Right renal pelvis (tissue), 4 donors: ENCODE data around the gene PLB1. TPM values are rescaled to one million over a fixed set of nuclear protein-coding genes. Genes with fewer than 3 reads are reported as not detected.
A peak's percentile ranks its signal among the peaks of the same experiment; 100 is the strongest.
"Not testable (repeated sequence)": the region's sequence is repeated elsewhere in the genome, so short reads cannot be mapped to it uniquely, and the experiment has no call there.

ENCODE experiments used
- DNase-seq, 4 donors: peaks; one replicate each; pipeline ENCODE4 v3.0.0-alpha.2; 2013; ENCODE audit warnings: low read depth in 4 of 4, low spot score in 3 of 4, missing footprints in 1 of 4
- polyA plus RNA-seq, 4 donors: library from polyadenylated mRNA; unstranded; fragments of 120-200 nt; gene quantifications; one replicate each; pipeline ENCODE4 v1.2.1, GENCODE V29; 2013; ENCODE audit not compliant: insufficient read length in 4 of 4

PLB1 gene
- polyA plus RNA-seq, 4 donors = 0.65 to 1.3 (median 1.2) TPM

- no peak for DNase-seq
Observed at GRCh38 chr2:28656937-28657615, 161.2 kb downstream of the PLB1 start.

- no peak for DNase-seq
Observed at GRCh38 chr2:28658369-28658768, 162.5 kb downstream of the PLB1 start.

- no peak for DNase-seq
Observed at GRCh38 chr2:28659127-28659526, 163.3 kb downstream of the PLB1 start.

- peak in 3 of 4 donors; percentile 48 to 70 (median 62) for DNase-seq
Observed at GRCh38 chr2:28661589-28662001, 165.7 kb downstream of the PLB1 start.

GRCh38 chr2:28662044-28662443 lies 166.2 kb downstream of the PLB1 start:
- DNase-seq = no peak

- DNase-seq = peak in 1 of 4 donors; percentile 52
Observed at GRCh38 chr2:28662468-28663181, 166.8 kb downstream of the PLB1 start.

- DNase-seq = no peak
Observed at GRCh38 chr2:28663359-28663758, 167.5 kb downstream of the PLB1 start.

GRCh38 chr2:28664120-28664842 lies 168.4 kb downstream of the PLB1 start:
- peak; percentile 58 to 63 (median 62) for DNase-seq

GRCh38 chr2:28665041-28665704 lies 169.3 kb downstream of the PLB1 start:
- no peak for DNase-seq

- DNase-seq = not testable (repeated sequence)
Observed at GRCh38 chr2:28665811-28666377, 170.0 kb downstream of the PLB1 start.

GRCh38 chr2:28666496-28667184 lies 170.8 kb downstream of the PLB1 start:
- DNase-seq = no peak

GRCh38 chr2:28667261-28667660 lies 171.4 kb downstream of the PLB1 start:
- no peak for DNase-seq

- DNase-seq = no peak
Observed at GRCh38 chr2:28668106-28668814, 172.4 kb downstream of the PLB1 start.

GRCh38 chr2:28668880-28669279 lies 173.0 kb downstream of the PLB1 start:
- no peak for DNase-seq

- no peak for DNase-seq
Observed at GRCh38 chr2:28670856-28671255, 175.0 kb downstream of the PLB1 start.

- DNase-seq = no peak
Observed at GRCh38 chr2:28673338-28673737, 177.5 kb downstream of the PLB1 start.

- no peak for DNase-seq
Observed at GRCh38 chr2:28674062-28674712, 178.3 kb downstream of the PLB1 start.

- DNase-seq = no peak
Observed at GRCh38 chr2:28674713-28675068, 178.8 kb downstream of the PLB1 start.
